ENCODE results near the gene TMC1. TPM values are rescaled to one million over a fixed set of nuclear protein-coding genes. Genes with fewer than 3 reads are reported as not detected.
"Not testable (repeated sequence)": the region's sequence is repeated elsewhere in the genome, so short reads cannot be mapped to it uniquely, and the experiment has no call there.

The TMC1 gene
- total and polyA plus RNA-seq, 3 experiments from 2014 or later, result not detected

DNA sequence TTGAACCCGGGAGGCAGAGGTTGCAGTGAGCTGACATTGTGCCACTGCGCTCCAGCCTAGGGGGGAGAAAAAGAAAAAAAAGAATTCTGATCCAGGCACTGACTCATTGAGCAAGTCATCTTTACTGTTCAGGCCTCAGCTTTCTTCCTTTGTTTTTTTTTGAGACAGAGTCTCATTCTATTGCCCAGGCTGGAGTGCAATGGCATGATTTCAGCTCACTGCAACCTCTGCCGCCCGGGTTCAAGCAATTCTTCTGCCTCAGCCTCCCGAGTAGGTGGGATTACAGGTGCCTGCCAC is 21.1 kb downstream of the TMC1 start:
- H3K27ac Mint-ChIP-seq, H3K9me3 Mint-ChIP-seq: not testable (repeated sequence)

DNA sequence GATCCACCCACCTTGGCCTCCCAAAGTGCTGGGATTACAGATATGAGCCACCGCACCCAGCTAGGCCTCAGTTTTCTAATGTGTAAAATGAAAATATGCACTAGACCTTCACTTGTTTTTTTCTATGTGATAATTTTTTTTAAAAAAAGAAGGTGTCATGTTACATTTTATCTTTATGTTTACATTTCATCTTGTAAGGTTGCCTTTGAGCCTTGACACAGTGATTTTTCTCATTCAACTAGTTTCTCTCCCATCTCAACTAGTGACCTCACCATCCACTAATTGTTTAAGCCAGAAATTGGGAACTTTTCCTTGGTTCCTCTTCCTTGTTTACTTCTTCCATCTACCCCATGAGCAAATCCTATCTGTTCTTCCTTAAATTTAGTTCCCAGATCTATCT is 21.5 kb downstream of the TMC1 start:
- Histone ChIP-seq H3K36me3 (ENCODE audit: insufficient read depth, low read length) (no peaks in the 10 kb centered on the region), H3K27me3 (ENCODE audit: insufficient read depth, low read length, poor library complexity, severe bottlenecking) (no peaks in the 10 kb centered on the region), H3K4me1 (ENCODE audit: insufficient read depth, low read length) (no peaks in the 10 kb centered on the region), H3K27ac (ENCODE audit: low read depth, low read length) (no peak overlapping the region), H3K9me3 (ENCODE audit: low read length) (no peaks in the 10 kb centered on the region), H3K4me3 (ENCODE audit: low read length) (no peak overlapping the region)
- ChIA-PET CTCF (interaction anchor here (1.1 kb wide), 1 partner anchor 49 kb away, joined by 3 read pairs; no protein-coding TSS in a partner anchor), POLR2A (no interaction called here)
- H3K27me3 Mint-ChIP-seq, result no peaks in the 10 kb centered on the region
- no peak overlapping the region for H3K27ac Mint-ChIP-seq
- no peaks in the 10 kb centered on the region for H3K36me3 Mint-ChIP-seq
- no peaks in the 10 kb centered on the region for H3K9me3 Mint-ChIP-seq
- no peaks in the 10 kb centered on the region for H3K4me1 Mint-ChIP-seq
- no peak for DNase-seq
- no peak overlapping the region for H3K4me3 Mint-ChIP-seq

More for the DNA sequence above, 21.1 kb downstream of the TMC1 start:
- H3K4me1 ChIP-seq (ENCODE audit: insufficient read depth, low read length); H3K9me3 ChIP-seq (ENCODE audit: low read length); H3K4me1 Mint-ChIP-seq; POLR2A ChIA-PET; H3K27me3 ChIP-seq (ENCODE audit: insufficient read depth, low read length, poor library complexity, severe bottlenecking); H3K36me3 Mint-ChIP-seq; H3K4me3 ChIP-seq (ENCODE audit: low read length); CTCF ChIA-PET; H3K4me3 Mint-ChIP-seq; H3K27ac ChIP-seq (ENCODE audit: low read depth, low read length); DNase-seq; H3K36me3 ChIP-seq (ENCODE audit: insufficient read depth, low read length); H3K27me3 Mint-ChIP-seq: not testable (repeated sequence)

DNA sequence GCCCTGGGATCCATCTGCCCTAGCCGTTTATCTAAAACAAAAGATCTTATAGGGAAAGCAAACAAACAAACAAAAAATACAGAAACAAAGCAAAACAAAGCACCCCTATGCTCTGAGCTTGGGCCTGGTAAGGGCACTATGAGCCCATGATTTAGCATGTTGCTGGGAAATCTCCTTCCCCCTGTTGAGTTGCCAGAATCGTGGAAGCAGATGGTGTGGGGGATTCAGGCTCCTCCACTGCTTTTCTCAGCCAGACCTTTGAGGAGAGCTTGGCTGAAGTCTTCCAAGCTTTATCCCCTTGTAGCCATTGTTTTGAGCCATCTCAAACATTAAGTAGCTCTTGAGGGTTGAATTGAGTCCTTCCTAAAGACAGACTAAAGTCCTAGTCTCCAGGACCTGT is 29.9 kb downstream of the TMC1 start:
- Histone ChIP-seq H3K9me3 (ENCODE audit: low read length) (no peaks in the 10 kb centered on the region), H3K4me3 (ENCODE audit: low read length) (no peak overlapping the region), H3K4me1 (ENCODE audit: insufficient read depth, low read length) (no peaks in the 10 kb centered on the region), H3K36me3 (ENCODE audit: insufficient read depth, low read length) (no peaks in the 10 kb centered on the region), H3K27ac (ENCODE audit: low read depth, low read length) (no peak overlapping the region), H3K27me3 (ENCODE audit: insufficient read depth, low read length, poor library complexity, severe bottlenecking) (no peaks in the 10 kb centered on the region)
- no peak for DNase-seq
- Mint-ChIP-seq H3K36me3 (no peaks in the 10 kb centered on the region), H3K9me3 (no peaks in the 10 kb centered on the region), H3K27ac (no peak overlapping the region), H3K27me3 (no peaks in the 10 kb centered on the region), H3K4me1 (no peaks in the 10 kb centered on the region), H3K4me3 (no peak overlapping the region)
- ChIA-PET POLR2A (no interaction called here), CTCF (interaction anchor here (1.3 kb wide), 1 partner anchor 10 kb away, joined by 3 read pairs; no protein-coding TSS in a partner anchor)

DNA sequence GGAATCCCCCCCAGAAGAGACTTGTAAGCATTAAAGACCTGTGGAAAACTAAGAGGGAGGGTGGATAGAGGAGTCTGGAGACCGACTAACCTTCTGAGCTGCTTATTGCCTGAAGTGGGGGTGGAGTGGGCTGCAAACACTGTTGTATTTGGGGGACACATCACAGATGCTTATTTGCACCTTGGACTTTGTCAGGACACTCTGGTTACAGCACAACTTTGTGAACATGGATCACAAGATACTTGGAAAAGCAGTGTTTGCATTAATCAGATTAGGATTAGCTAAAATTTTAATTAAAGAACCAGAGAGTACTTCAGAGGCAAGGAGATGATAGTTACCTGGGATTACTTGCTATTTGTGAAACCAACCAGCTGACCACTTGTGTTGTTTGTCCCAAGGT is 30.9 kb downstream of the TMC1 start:
- no peak overlapping the region for H3K4me3 ChIP-seq (ENCODE audit: low read length)
- H3K27me3 Mint-ChIP-seq, result peaks cover 0 to 2% of the 10 kb centered on the region in 2 donors
- H3K4me1 Mint-ChIP-seq, result peaks cover 0 to under 1% (median under 1%) of the 10 kb centered on the region in 3 donors
- no peaks in the 10 kb centered on the region for H3K27me3 ChIP-seq (ENCODE audit: insufficient read depth, low read length, poor library complexity, severe bottlenecking)
- no peaks in the 10 kb centered on the region for H3K36me3 ChIP-seq (ENCODE audit: insufficient read depth, low read length)
- H3K9me3 Mint-ChIP-seq, result no peaks in the 10 kb centered on the region
- no peaks in the 10 kb centered on the region for H3K36me3 Mint-ChIP-seq
- POLR2A ChIA-PET, result no interaction called here
- H3K4me1 ChIP-seq (ENCODE audit: insufficient read depth, low read length), result no peaks in the 10 kb centered on the region
- H3K27ac Mint-ChIP-seq, result no peak overlapping the region
- CTCF ChIA-PET, result no interaction called here
- no peak overlapping the region for H3K27ac ChIP-seq (ENCODE audit: low read depth, low read length)
- no peak overlapping the region for H3K4me3 Mint-ChIP-seq
- no peak for DNase-seq
- no peaks in the 10 kb centered on the region for H3K9me3 ChIP-seq (ENCODE audit: low read length)

DNA sequence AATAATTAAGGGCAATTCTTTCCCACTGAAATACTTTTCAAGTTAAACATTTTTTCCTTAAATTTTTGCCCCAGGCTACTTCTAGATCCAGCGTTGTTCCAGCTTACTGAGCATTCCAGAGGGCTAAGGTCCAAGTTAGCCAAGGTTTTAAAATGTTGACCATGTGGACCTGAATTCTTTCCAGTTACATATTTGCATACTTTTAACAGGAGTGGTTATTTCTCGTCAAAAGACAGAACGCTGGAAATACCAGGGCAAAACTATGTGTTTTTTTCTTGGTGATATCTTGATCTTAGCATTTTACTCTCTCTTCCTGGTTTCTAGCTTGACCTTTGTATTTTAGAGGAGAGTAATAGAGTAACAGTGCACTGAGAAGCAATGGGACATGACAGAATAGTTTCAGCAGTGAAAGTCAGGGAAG is 32.8 kb downstream of the TMC1 start:
- Mint-ChIP-seq H3K4me3 (no peak overlapping the region), H3K9me3 (no peaks in the 10 kb centered on the region), H3K27ac (no peak overlapping the region), H3K4me1 (peaks cover 4 to 10% (median 5%) of the 10 kb centered on the region in 3 donors), H3K36me3 (no peaks in the 10 kb centered on the region), H3K27me3 (peaks cover under 1 to 2% of the 10 kb centered on the region in 2 donors)
- no peaks in the 10 kb centered on the region for H3K27me3 ChIP-seq (ENCODE audit: insufficient read depth, low read length, poor library complexity, severe bottlenecking)
- H3K4me1 ChIP-seq (ENCODE audit: insufficient read depth, low read length), result no peaks in the 10 kb centered on the region
- no peak overlapping the region for H3K27ac ChIP-seq (ENCODE audit: low read depth, low read length)
- no peaks in the 10 kb centered on the region for H3K9me3 ChIP-seq (ENCODE audit: low read length)
- DNase-seq, result no peak
- no peaks in the 10 kb centered on the region for H3K36me3 ChIP-seq (ENCODE audit: insufficient read depth, low read length)
- H3K4me3 ChIP-seq (ENCODE audit: low read length), result no peak overlapping the region
- ChIA-PET POLR2A (no interaction called here), CTCF (interaction anchor here (0.9 kb wide), 1 partner anchor 273 kb away, joined by 4 read pairs; no protein-coding TSS in a partner anchor)

DNA sequence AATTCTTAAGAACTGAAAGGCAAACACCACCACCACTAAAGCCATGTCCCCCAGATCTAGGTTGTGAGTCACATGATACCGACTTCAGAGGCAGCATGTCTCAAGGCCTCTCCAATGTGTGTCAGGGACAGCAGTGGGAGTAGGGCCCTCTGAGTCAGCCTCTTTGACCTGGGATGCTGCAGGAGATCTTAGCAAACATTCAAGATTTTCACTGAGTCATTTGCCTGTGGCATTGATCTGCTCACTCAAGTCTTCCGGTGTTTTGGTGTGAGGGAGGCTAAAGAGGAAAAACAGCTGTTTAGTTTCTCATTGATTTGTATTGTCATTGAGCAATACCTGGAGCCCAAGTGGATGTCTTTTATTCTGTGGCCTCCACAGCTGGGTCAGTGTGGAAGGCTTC is 36.1 kb downstream of the TMC1 start:
- H3K36me3 Mint-ChIP-seq, result no peaks in the 10 kb centered on the region

DNA sequence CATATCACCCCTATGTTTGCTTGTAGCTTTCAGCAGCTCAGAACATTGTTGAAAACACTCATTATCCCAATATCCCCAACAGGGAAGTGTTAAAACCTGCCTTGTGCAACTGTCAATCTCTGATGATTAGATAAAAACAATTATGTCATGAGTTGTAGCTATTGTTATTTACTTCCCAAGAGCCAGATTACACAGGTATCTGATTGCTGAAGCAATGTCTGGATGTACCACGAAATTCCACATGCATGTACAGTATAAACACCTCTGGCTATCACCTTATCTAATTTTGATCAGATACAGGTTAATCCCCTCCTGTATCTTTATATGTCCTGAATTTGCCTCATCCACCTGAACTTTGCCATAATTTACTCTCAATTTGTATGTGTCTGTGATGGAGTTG is 38.7 kb downstream of the TMC1 start:
- Mint-ChIP-seq H3K27me3 (peaks cover 2 to 11% of the 10 kb centered on the region in 2 donors), H3K4me3 (no peak overlapping the region), H3K9me3 (peaks cover 0 to 2% (median 0%) of the 10 kb centered on the region in 5 donors), H3K36me3 (no peaks in the 10 kb centered on the region), H3K27ac (no peak overlapping the region), H3K4me1 (peaks cover 4 to 10% (median 5%) of the 10 kb centered on the region in 3 donors)
- no peaks in the 10 kb centered on the region for H3K4me1 ChIP-seq (ENCODE audit: insufficient read depth, low read length)
- no peaks in the 10 kb centered on the region for H3K36me3 ChIP-seq (ENCODE audit: insufficient read depth, low read length)
- no peaks in the 10 kb centered on the region for H3K27me3 ChIP-seq (ENCODE audit: insufficient read depth, low read length, poor library complexity, severe bottlenecking)
- DNase-seq, result no peak
- ChIA-PET CTCF (no interaction called here), POLR2A (no interaction called here)
- H3K4me3 ChIP-seq (ENCODE audit: low read length), result no peak overlapping the region
- H3K9me3 ChIP-seq (ENCODE audit: low read length), result no peaks in the 10 kb centered on the region
- no peak overlapping the region for H3K27ac ChIP-seq (ENCODE audit: low read depth, low read length)

More for the DNA sequence above, 36.1 kb downstream of the TMC1 start:
- H3K27me3 ChIP-seq (ENCODE audit: insufficient read depth, low read length, poor library complexity, severe bottlenecking), result no peaks in the 10 kb centered on the region
- H3K4me1 ChIP-seq (ENCODE audit: insufficient read depth, low read length), result no peaks in the 10 kb centered on the region
- Mint-ChIP-seq H3K9me3 (no peaks in the 10 kb centered on the region), H3K27ac (peak overlapping the region in 2 of 8 donors; percentile 56 to 64), H3K27me3 (peaks cover 2 to 11% of the 10 kb centered on the region in 2 donors), H3K4me1 (peaks cover 4 to 10% (median 5%) of the 10 kb centered on the region in 3 donors), H3K4me3 (no peak overlapping the region)
- no peak for DNase-seq
- H3K4me3 ChIP-seq (ENCODE audit: low read length), result no peak overlapping the region
- no peaks in the 10 kb centered on the region for H3K9me3 ChIP-seq (ENCODE audit: low read length)
- ChIA-PET POLR2A (no interaction called here), CTCF (no interaction called here)
- H3K36me3 ChIP-seq (ENCODE audit: insufficient read depth, low read length), result no peaks in the 10 kb centered on the region
- no peak overlapping the region for H3K27ac ChIP-seq (ENCODE audit: low read depth, low read length)

DNA sequence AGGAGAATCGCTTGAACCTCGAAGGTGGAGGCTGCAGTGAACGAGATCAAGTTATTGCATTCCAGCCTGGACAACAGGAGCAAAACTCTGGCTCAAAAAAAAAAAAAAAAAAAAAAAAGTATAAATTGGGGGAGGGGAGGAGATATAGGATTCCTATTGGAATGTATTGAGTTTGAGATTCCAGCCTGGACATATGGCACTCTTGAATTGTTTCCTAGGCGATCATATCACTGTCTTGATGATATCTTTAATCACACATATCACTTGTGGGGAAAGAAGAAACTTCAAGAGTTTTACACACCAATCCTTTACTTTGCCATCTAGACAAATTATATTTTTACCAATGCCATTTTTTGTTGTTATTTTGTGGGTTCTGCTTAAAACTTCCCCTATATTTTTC is 42.4 kb downstream of the TMC1 start:
- Histone ChIP-seq H3K4me1 (ENCODE audit: insufficient read depth, low read length) (no peaks in the 10 kb centered on the region), H3K9me3 (ENCODE audit: low read length) (no peaks in the 10 kb centered on the region), H3K4me3 (ENCODE audit: low read length) (no peak overlapping the region), H3K36me3 (ENCODE audit: insufficient read depth, low read length) (no peaks in the 10 kb centered on the region), H3K27me3 (ENCODE audit: insufficient read depth, low read length, poor library complexity, severe bottlenecking) (no peaks in the 10 kb centered on the region), H3K27ac (ENCODE audit: low read depth, low read length) (no peak overlapping the region)
- Mint-ChIP-seq H3K9me3 (peaks cover 0 to 2% (median 0%) of the 10 kb centered on the region in 5 donors), H3K27me3 (peaks cover 1 to 11% of the 10 kb centered on the region in 2 donors), H3K4me1 (no peaks in the 10 kb centered on the region), H3K4me3 (no peak overlapping the region), H3K27ac (no peak overlapping the region), H3K36me3 (no peaks in the 10 kb centered on the region)
- DNase-seq, result no peak
- ChIA-PET POLR2A (no interaction called here), CTCF (no interaction called here)
